Osteoblast (primary cell): ENCODE results near the gene COPG2. TPM values are rescaled to one million over a fixed set of nuclear protein-coding genes. Genes with fewer than 3 reads are reported as not detected.
"Not testable (repeated sequence)": the region's sequence is repeated elsewhere in the genome, so short reads cannot be mapped to it uniquely, and the experiment has no call there.

Source experiments
- DNase-seq: peaks from one replicate; pipeline ENCODE4 v3.0.0; 2011; ENCODE audit warnings: low spot score, mixed read lengths; ENCODE audit not compliant: insufficient read length; ENCODE audit errors: missing footprints
- H2AFZ ChIP-seq: 2 replicates; pipeline ENCODE4 v1.6.0; 2011; ENCODE audit warnings: mild to moderate bottlenecking, low read length
- H3K27ac ChIP-seq: 2 replicates; pipeline ENCODE4 v1.5.1; 2011; ENCODE audit warnings: mild to moderate bottlenecking, low read depth, low read length, moderate library complexity
- H3K27me3 ChIP-seq: 2 replicates; pipeline ENCODE4 v1.6.0; 2012; ENCODE audit warnings: mild to moderate bottlenecking, control low read depth, inconsistent platforms, low read length, moderate library complexity; ENCODE audit not compliant: insufficient read depth
- H3K36me3 ChIP-seq: 2 replicates; pipeline ENCODE4 v1.5.1; 2011; ENCODE audit warnings: mild to moderate bottlenecking, low read length, control low read depth, moderate library complexity; ENCODE audit not compliant: insufficient read depth
- H3K4me1 ChIP-seq: 2 replicates; pipeline ENCODE4 v1.5.1; 2011; ENCODE audit warnings: mild to moderate bottlenecking, low read length, control low read depth, moderate library complexity; ENCODE audit not compliant: insufficient read depth
- H3K4me2 ChIP-seq: 2 replicates; pipeline ENCODE4 v1.6.0; 2011; ENCODE audit warnings: mild to moderate bottlenecking, low read length; ENCODE audit not compliant: insufficient read depth
- H3K4me3 ChIP-seq: fragments of 200-600 bp; sonication (generic); 3 replicates; pipeline ENCODE4 v1.5.1; 2012; ENCODE audit warnings: mild to moderate bottlenecking, low read length, inconsistent platforms; ENCODE audit not compliant: insufficient read depth
- H3K79me2 ChIP-seq: 2 replicates; pipeline ENCODE4 v1.6.0; 2012; ENCODE audit warnings: mild to moderate bottlenecking, low read length, control low read depth, inconsistent platforms; ENCODE audit not compliant: insufficient read depth
- H3K9me3 ChIP-seq: 2 replicates; pipeline ENCODE4 v1.5.1; 2011; ENCODE audit warnings: low read depth, low read length, control low read depth
- H4K20me1 ChIP-seq: 2 replicates; pipeline ENCODE4 v1.6.0; 2012; ENCODE audit warnings: mild to moderate bottlenecking, low read length, control low read depth; ENCODE audit not compliant: insufficient read depth
- CTCF ChIP-seq: IDR thresholded peaks from 2 replicates; pipeline ENCODE4 v1.5.1; 2011; ENCODE audit warnings: mild to moderate bottlenecking, low read depth, low read length, moderate library complexity; ENCODE audit errors: extremely low read depth
- total RNA-seq: library from RNA; depleted of rRNA; stranded (reverse); fragments of >200 nt; gene quantifications from 2 replicates; pipeline ENCODE4 v1.2.3, GENCODE V29; 2012

COPG2 gene
- total RNA-seq, 1 donor, result 59.7 TPM

GRCh38 chr7:130521258-130521951 is 147.1 kb downstream of the COPG2 start:
- H3K79me2 ChIP-seq, result no peaks in the 10 kb centered on the region
- no peak overlapping the region for H3K4me2 ChIP-seq
- no peaks in the 10 kb centered on the region for H3K27me3 ChIP-seq
- no peak for TF ChIP-seq CTCF
- no peaks in the 10 kb centered on the region for H3K4me1 ChIP-seq
- no peaks in the 10 kb centered on the region for H3K9me3 ChIP-seq
- DNase-seq, result no peak
- no peaks in the 10 kb centered on the region for H4K20me1 ChIP-seq
- H2AFZ ChIP-seq, result no peak overlapping the region
- no peaks in the 10 kb centered on the region for H3K36me3 ChIP-seq
- H3K4me3 ChIP-seq, result no peak overlapping the region
- no peak overlapping the region for H3K27ac ChIP-seq

GRCh38 chr7:130515315-130516040 is 153.1 kb downstream of the COPG2 start:
- Histone ChIP-seq H3K4me1 (no peaks in the 10 kb centered on the region), H3K4me3 (no peak overlapping the region), H3K9me3 (no peaks in the 10 kb centered on the region), H3K36me3 (peaks cover 12% of the 10 kb centered on the region), H4K20me1 (no peaks in the 10 kb centered on the region), H3K4me2 (no peak overlapping the region), H3K27me3 (no peaks in the 10 kb centered on the region), H3K79me2 (no peaks in the 10 kb centered on the region), H2AFZ (no peak overlapping the region), H3K27ac (no peak overlapping the region)
- no peak for TF ChIP-seq CTCF
- no peak for DNase-seq

- Histone ChIP-seq H2AFZ (no peak overlapping the region), H3K27me3 (no peaks in the 10 kb centered on the region), H4K20me1 (no peaks in the 10 kb centered on the region), H3K9me3 (no peaks in the 10 kb centered on the region), H3K36me3 (peaks cover 17% of the 10 kb centered on the region), H3K4me2 (no peak overlapping the region), H3K4me1 (no peaks in the 10 kb centered on the region), H3K27ac (no peak overlapping the region), H3K4me3 (no peak overlapping the region), H3K79me2 (no peaks in the 10 kb centered on the region)
- TF ChIP-seq CTCF, result no peak
- DNase-seq, result no peak
These were observed 155.1 kb downstream of the COPG2 start for GRCh38 chr7:130513447-130513846.

- H2AFZ ChIP-seq, H3K27me3 ChIP-seq, H4K20me1 ChIP-seq, H3K9me3 ChIP-seq, H3K4me1 ChIP-seq, H3K4me2 ChIP-seq, H3K4me3 ChIP-seq, H3K27ac ChIP-seq, DNase-seq, H3K79me2 ChIP-seq: not testable (repeated sequence)
- peaks cover 29% of the 10 kb centered on the region for H3K36me3 ChIP-seq
These were observed 156.5 kb downstream of the COPG2 start for GRCh38 chr7:130512038-130512437.
